Suppressor macrophage treated with lipopolysaccharide for 1 hour (primary cell): ENCODE results near the gene TAS1R3.
"Not testable (repeated sequence)": the region's sequence is repeated elsewhere in the genome, so short reads cannot be mapped to it uniquely, and the experiment has no call there.

ENCODE experiments used
- DNase-seq, 3 donors: peaks; one replicate each; pipeline ENCODE4 v3.0.0-alpha.2; 2020 to 2022

Gene TAS1R3

GRCh38 chr1:1309251-1310108 is 21.6 kb upstream of the TAS1R3 start:
- DNase-seq = peak in 2 of 3 donors; percentile 28 to 38

- DNase-seq = no peak
These were observed 21.0 kb upstream of the TAS1R3 start for GRCh38 chr1:1310109-1310385.

DNA sequence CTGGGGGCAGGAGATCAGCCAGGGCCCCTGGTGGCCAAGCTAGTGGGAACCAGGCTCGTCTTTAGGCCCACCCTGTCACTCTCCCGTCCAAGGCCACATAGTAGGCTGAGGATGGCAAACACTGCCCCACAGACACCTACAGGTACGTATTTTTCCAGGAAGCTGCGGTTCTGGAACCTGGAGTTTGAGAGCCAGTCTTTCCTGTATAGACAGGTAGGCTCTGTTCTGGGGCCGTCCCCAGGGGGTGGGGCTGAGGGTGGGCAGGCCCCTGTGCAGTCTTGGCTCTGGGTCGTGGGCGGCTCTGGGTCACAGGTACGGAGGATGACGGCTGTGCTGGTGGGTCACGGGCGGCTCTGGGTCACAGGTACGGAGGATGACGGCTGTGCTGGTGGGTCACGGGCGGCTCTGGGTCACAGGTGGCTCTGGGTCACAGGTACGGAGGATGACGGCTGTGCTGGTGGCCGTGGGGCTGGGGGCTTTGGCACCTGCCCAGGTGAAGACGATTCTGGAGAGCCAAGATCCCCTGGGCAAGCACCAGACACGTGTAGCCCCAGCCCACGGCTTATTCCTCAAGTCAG is 20.5 kb upstream of the TAS1R3 start:
- no peak for DNase-seq

GRCh38 chr1:1311107-1312104 is 19.7 kb upstream of the TAS1R3 start:
- no peak for DNase-seq

- no peak for DNase-seq
These were observed 18.4 kb upstream of the TAS1R3 start for GRCh38 chr1:1312450-1313314.

DNA sequence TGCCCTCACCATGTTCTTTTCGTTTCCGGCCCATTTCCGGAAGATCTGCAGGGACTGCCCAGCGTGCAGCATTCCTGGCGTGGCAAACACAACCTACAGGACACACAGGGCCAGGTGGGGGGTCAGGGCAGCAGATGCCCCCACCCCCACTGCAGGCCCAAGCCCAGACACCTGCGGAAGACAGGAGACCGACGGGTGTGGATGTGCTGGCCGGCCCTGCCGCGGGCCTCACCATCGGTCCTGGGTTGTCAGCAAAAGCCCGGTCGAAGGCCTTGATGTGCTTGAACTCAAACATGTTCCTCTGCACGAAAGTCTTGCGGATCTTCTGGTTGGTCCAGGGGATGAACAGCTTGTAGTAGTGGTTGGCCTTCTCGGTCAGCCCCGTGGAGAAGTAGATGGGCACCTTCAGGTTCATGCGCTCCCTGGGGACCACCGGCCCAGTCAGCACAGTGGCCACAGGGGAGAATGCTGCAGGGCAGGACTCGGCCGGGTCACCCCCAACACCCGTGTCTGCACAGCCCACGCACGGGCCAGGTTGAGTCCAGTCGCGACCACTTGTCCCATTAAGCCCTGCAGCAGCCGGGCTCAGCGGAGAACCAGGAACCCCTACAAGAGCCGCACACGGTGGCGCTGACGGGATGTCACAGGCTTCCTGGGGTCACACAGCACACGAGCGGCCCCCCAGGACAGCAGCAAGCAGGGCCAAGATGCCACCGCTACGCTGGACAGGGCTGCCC is 17.4 kb upstream of the TAS1R3 start:
- no peak for DNase-seq

GRCh38 chr1:1314237-1314586 is 16.9 kb upstream of the TAS1R3 start:
- no peak for DNase-seq

GRCh38 chr1:1314678-1315335 is 16.3 kb upstream of the TAS1R3 start:
- DNase-seq = no peak

DNA sequence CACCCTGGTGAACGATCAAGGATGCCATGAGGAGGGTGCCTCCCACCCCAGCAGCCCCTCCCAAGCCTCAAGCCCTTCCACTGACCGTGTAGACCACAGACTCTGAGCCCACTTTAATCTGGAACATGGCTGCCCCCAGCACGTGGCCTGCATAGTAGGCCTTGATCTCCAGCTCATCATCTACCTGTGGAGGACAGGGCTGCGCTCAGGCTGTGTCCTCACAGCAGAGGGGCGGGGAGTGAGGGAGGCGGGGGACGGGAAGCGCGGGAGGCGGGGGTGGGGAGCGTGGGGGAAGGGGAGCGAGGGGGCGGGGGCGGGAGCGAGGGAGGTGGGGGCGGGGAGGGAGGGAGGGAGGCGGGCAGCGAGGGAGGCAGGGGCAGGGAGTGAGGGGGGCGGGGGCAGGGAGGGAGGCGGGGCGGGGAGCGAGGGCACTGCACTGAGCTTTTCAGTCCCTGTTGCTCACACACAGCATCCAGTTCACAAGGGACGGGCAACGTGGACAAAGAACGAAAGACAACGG is 15.6 kb upstream of the TAS1R3 start:
- DNase-seq = no peak

DNA sequence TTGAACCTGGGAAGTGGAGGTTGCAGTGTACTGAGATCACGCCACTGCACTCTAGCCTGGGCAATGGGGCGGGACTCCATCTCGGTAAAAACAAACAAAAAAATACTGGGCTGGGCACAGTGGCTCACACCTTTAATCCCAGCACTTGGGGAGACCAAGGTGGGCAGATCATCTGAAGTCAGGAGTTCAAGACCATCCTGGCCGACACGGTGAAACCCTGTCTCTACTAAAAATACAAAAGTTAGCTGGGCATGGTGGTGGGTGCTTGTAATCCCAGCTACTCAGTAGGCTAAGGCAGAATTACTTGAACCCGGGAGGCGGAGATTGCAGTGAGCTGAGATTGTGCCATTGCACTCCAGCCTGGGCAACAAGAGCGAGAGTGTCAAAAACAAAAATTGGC is 14.9 kb upstream of the TAS1R3 start:
- not testable (repeated sequence) for DNase-seq

GRCh38 chr1:1317420-1317819 is 13.7 kb upstream of the TAS1R3 start:
- DNase-seq = no peak

DNA sequence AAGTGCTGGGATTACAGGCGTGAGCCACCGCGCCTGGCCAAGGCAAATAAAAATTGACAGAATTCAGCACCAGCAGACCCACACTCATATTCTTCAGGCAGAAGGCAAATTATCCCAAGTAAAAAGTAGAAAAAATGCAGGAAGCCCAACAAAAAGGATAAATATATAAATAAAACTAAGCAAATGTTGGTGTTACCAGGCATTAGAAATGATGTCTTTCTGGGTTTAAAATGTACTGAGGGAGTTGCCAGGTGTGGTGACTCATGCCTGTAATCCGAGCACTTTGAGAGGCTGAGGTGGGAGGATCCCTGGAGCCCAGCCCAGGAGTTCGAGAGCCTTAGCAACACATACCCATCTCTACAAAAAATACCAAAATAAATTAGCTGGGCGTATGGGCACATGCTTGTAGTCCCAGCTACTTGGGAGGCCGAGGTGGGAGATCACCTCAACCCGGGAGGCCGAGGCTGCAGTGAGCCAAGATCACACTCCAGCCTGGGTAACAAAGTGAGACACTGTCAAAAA is 12.9 kb upstream of the TAS1R3 start:
- no peak for DNase-seq

- no peak for DNase-seq
These were observed 12.1 kb upstream of the TAS1R3 start for GRCh38 chr1:1318777-1319645.

GRCh38 chr1:1319646-1319941 is 11.5 kb upstream of the TAS1R3 start:
- no peak for DNase-seq

DNA sequence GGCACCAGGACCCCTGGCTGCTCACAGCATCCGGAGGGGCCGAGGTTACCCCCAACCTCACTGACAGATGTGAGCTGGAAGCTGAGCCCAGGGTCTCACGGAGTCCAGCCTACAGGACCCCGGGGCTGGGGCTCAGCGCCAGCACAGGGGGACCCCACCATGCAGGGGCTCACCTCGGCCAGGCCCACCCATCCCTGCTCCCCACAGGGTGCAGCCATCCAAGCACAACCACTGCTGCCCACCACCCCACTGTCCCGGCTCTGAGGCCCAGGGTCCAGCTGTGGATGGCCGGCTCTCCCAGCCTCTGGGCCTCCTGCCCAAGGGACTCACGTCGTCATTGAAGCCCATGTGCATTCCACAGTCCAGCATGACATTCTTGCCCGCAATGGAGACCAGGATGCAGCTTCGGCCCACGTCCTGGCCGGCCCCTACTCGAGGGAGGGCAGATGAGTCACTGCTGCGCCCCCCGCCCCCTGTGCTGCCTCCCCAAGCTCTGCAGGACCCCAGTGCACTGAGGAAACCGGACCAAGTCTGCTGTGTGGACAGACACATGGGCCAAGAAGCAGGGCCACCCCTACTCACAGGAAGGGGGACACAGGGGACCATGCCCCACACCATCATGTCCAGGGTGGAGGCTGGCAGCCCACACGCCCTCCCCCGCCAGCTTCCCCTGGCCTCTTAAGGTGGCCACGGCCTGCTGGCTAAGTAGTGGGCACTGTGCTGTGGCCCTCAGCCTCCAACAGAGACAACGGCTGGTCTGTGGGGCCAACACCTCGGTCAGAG is 10.2 kb upstream of the TAS1R3 start:
- DNase-seq = no peak

GRCh38 chr1:1321477-1321876 is 9.6 kb upstream of the TAS1R3 start:
- no peak for DNase-seq

GRCh38 chr1:1322418-1322817 is 8.7 kb upstream of the TAS1R3 start:
- no peak for DNase-seq

DNA sequence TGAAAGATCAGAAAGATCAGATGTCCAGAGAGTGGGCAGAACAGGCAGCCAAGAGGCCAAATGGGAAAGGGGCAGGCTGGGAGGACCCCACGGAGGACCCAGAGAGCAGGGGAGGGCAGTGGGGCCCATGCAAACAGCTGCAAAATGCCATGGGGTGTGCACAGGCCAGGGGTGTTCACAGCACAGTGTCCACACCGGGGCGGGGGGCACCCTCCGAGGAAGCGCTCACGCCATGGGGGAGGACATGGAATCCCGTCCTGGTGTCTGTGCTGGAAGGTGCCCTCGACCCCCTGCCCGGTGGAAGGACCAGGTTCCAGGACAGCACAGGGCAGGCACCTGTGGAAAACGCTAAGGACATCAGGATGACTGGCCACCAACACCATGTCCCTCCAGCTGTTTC is 8.1 kb upstream of the TAS1R3 start:
- DNase-seq = no peak

DNA sequence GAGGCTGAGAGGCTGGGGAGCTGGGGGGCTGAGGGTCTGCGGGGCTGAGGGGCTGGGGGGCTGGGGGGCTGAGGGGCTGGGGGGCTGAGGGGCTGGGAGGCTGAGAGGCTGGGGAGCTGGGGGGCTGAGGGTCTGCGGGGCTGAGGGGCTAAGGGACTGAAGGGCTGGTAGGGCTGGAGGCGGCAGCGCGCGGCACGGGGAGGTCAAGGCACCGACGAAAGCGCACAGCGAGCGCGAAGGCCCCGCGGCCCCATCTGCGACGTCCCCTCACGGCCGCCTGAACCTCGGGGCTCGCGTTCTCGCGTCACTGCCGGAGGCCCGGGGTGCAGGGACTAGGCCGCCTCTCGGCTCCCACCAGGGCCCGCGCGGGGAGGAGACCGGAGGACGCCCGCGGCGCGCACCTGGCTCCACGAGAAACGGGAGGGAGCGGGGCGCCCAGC is 7.0 kb upstream of the TAS1R3 start:
- DNase-seq = no peak
